C4-2B (cell line): ENCODE data around the gene TMEM178A.

Experiments
- H3K27ac ChIP-seq: fragments of 450-650 bp; 2 replicates; pipeline ENCODE4 v1.5.1; 2017
- CTCF ChIP-seq: fragments of 450-650 bp; conservative IDR thresholded peaks from 2 replicates; pipeline ENCODE4 v1.5.1; 2017; ENCODE audit warnings: mild to moderate bottlenecking
- ZFX ChIP-seq: fragments of 450-650 bp; IDR thresholded peaks from 2 replicates; pipeline ENCODE4 v1.6.1; 2017

The TMEM178A gene

GRCh38 chr2:39682066-39682692 is 16.5 kb downstream of the TMEM178A start:
- TF ChIP-seq ZFX (no peak), CTCF (no peak)
- no peak overlapping the region for H3K27ac ChIP-seq

- TF ChIP-seq ZFX, result no peak
- TF ChIP-seq CTCF, result no peak
- no peak overlapping the region for H3K27ac ChIP-seq
These were observed 17.4 kb downstream of the TMEM178A start for GRCh38 chr2:39683022-39683699.

GRCh38 chr2:39684464-39684863 is 18.7 kb downstream of the TMEM178A start:
- H3K27ac ChIP-seq, result no peak overlapping the region
- TF ChIP-seq ZFX (no peak), CTCF (no peak)

- no peak overlapping the region for H3K27ac ChIP-seq
- TF ChIP-seq CTCF (no peak), ZFX (no peak)
These were observed 19.4 kb downstream of the TMEM178A start for GRCh38 chr2:39685126-39685525.

GRCh38 chr2:39686456-39686855 is 20.7 kb downstream of the TMEM178A start:
- H3K27ac ChIP-seq, result no peak overlapping the region
- TF ChIP-seq CTCF, result no peak
- no peak for TF ChIP-seq ZFX

- TF ChIP-seq CTCF, result no peak
- no peak for TF ChIP-seq ZFX
These were observed 22.5 kb downstream of the TMEM178A start for GRCh38 chr2:39688181-39688580.

GRCh38 chr2:39689272-39689841 is 23.6 kb downstream of the TMEM178A start:
- TF ChIP-seq CTCF, result no peak
- no peak for TF ChIP-seq ZFX

More at GRCh38 chr2:39688181-39688580, 22.5 kb downstream of the TMEM178A start:
- H3K27ac ChIP-seq, result no peak overlapping the region

More at GRCh38 chr2:39689272-39689841, 23.6 kb downstream of the TMEM178A start:
- H3K27ac ChIP-seq, result no peak overlapping the region
